ENCODE measurements around the gene GIMAP5.

Gene GIMAP5

DNA sequence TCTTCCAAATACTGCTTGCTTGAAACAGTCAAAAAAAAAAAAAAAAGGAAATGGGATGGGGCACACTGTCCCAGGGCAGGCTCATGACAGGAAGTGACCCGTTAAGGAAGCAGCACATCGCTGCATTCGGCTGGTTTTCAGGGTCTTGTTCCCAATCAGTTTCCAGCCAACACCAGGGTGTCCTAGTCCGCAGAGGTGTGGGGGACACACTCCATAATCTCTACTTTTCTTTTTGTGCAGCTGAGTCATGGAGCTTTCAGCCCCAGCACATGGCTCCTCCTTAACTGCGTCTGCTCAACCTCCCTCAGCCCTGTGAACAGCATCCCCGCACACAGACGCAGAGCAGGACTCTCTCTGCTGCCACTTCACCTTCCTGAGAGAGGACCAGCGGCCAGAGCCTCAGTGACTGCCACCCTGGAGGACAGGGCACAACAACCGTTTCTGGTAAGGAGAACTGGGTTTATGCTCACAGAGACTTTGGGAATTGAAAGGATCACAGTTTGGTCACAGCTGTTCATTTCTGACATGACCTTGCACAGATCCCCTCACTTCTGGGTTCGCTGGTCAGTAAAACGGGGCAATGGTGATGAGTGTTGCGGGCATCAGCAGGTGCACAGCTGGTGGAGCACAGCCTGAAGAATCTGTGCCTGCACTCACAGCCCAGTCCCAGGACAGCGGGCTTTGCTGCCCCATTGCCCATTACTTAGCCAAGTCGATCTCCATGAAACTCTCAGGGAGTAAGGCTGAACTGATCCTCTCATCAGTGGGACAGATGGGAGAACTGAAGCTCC lies at the start of gene GIMAP5:
TSS of gene GIMAP5 (plus strand) at position 154 of the 791 bp plus-strand sequence. CDS start 3,467 bp downstream, outside the sequence.
- no peak for DNase-seq

DNA sequence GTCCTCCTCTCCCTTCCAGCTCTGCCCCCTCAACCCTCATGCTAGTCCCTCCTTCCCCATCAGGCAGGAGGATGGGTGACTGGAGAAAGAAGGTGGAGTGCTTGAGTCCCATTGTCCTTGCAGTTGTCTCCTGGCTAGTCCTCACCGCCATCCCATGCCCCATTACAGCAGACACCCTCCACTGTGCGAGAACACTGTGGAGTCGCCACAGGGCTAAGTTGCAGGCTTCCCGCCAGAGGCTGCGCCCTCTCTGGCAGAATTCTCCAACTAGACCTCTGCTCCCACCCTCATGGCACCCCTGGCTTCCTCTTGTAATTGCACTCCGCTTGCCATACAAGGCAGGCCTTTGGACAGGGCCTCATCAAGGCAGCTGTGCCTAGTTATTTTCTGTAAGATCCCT lies 48.6 kb upstream of the GIMAP5 start:
- no peak for DNase-seq

DNA sequence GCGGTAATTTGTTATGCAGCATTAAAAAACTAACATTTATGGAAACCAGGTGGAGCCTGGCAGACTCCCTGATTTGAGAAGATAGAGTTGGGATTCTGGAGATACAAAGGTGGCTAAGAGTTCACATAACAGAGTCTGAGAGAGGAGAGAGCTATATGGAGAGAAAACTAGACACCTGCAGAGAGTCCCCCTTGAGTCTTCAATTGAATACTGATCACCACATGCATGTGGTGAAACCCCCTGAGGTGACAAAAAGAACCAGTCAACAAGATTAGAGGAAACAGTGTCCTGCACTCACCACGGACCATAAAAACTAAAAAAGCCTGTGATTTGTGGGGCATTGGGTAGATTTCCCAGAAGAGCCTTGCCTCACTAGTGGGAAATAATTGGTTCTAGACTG lies 41.6 kb upstream of the GIMAP5 start:
- no peak for DNase-seq

DNA sequence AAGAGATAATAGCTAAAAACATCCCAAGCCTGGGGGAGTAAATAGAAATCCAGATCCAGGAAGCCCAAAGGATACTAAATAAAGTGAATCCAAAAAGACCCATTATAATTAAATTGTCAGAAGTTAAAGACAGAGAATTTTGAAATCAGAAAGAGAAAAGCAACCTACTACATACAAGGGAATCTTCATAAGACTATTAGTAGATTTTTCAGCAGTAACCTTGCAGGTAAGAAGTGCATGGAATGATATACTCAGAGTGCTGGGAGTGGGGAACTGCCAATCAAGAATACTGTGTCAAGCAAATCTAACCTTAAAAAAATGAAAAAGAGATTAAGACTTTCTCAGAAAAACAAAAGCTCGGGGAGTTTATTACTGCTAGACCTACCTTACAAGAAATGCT lies 34.0 kb upstream of the GIMAP5 start:
- no peak for DNase-seq

DNA sequence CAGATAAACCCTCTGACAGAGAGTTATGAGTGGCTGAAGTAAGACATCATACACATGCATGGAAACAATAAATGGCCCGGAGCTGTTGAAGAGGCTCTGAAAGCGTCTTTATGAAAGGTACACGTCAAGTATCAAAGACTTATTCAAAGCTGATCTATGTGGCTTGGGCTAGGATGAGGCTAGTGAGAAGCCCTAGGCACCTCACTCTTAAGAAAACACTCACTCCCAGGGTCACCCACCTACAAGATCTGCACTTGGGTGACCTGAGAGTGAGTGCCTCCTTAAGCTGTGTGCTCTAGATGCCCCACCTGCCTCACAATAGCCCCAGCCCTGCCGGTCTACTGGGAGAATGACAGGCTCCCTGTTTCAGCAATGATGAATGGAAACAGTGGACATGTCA lies 21.9 kb upstream of the GIMAP5 start:
- no peak for DNase-seq

DNA sequence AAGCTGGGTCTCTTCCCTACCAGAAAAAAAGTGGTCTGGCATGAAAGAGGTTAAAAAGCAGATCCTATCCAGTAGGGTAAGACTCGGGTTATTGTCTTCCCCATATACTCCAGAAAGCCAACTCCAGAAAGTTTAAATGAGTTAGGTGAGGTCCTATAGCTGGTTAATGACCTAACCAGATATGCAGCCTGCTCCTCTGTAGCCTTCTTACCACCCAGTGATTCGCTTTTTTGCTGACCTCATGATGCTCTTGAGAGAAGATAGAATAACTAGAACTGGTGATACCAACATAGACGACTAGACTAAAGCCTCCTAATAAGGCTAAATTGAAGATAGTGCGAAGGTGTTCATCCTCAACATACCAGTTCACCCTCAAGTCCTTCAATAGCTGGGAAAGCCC lies 21.5 kb upstream of the GIMAP5 start:
- DNase-seq = no peak

DNA sequence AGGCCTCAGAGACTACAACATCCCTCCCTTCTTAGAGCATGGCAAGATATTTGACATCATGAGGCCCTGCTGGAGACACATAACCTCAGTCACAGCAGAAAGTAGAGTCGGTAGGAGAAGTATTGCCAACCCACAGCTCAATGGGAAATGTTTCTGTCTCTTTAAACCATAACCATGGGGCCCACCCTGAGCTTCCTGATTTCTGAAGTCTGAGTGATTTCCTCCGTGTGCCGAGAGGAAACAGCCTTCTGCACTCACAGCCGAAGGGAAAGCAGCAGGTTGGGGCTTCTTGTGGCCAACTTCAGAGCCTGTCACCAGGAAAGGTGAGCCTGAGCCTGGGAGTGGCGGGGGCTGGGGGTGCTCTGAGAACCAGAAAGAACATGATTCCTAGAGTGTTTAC lies 20.9 kb upstream of the GIMAP5 start, which contains the start of gene GIMAP1:
TSS of gene GIMAP1 (plus strand) at position 246 of the 400 bp plus-strand sequence. CDS start 2,435 bp downstream, outside the sequence.
- DNase-seq = no peak

DNA sequence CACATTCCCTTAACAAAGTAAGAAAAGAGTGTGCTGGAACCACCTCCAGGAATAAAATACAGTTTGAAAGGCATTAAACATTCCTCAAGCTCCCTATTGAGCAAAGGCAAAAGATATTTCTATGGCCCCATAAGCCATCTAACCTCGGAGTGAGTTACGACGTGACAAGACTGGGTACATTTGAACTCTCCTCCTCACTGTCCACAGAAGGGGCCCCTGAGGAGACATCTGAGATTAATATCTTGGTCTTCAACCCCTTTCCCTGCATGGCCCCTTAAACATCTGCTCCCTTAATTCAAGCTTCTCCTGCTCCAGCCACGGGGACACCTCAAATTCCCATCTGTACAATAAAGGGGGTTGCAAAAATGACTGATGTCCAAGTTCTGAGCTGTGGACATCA lies 20.3 kb upstream of the GIMAP5 start:
- no peak for DNase-seq

DNA sequence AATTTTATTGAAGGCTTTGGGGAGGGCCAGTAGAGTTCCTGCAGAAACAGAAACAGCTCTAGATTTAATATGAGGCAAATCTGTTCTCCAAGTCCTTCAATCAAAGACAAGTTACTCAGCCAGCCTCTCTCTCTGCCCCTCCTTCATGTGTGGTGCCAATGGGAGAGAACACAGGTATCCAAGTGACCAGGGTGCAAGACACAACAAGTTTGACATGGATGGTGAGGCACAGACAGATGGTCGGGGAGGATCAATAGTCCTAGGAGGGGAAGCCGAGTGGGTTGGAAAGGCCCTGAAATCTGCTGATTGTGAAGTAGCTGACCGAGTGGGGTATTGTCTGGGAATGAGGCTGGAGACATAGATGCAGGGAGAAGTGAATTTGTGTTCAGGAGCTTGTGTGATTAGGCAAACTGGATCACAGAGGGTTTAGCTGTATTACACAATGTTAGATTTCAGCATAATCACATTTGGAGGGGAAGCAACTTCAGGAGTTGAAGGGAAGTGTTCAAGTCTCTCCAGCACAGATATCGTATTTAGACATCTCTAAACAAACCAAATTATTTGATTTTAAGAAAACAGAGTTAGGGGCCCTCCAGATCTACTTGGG lies 19.3 kb upstream of the GIMAP5 start:
- no peak for DNase-seq

DNA sequence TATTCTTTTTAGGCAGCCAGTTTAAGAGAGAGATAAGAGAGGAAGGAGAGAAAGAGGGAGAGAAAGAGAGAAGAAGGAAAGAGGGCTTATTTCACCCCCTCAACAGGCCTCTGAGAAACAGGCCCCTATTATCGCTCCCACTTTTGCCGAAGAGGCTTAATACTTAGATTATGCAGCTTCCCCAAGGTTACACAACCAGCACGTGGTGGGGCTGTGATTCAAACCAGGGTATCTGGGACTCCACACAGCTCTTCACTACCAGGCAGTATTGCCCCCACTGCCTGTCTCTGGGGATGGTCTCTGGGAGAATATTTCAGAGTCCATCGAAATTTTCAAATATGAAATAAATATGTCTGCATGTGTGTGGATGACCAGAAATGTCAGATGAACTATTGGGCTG lies 17.8 kb upstream of the GIMAP5 start:
- DNase-seq = no peak

DNA sequence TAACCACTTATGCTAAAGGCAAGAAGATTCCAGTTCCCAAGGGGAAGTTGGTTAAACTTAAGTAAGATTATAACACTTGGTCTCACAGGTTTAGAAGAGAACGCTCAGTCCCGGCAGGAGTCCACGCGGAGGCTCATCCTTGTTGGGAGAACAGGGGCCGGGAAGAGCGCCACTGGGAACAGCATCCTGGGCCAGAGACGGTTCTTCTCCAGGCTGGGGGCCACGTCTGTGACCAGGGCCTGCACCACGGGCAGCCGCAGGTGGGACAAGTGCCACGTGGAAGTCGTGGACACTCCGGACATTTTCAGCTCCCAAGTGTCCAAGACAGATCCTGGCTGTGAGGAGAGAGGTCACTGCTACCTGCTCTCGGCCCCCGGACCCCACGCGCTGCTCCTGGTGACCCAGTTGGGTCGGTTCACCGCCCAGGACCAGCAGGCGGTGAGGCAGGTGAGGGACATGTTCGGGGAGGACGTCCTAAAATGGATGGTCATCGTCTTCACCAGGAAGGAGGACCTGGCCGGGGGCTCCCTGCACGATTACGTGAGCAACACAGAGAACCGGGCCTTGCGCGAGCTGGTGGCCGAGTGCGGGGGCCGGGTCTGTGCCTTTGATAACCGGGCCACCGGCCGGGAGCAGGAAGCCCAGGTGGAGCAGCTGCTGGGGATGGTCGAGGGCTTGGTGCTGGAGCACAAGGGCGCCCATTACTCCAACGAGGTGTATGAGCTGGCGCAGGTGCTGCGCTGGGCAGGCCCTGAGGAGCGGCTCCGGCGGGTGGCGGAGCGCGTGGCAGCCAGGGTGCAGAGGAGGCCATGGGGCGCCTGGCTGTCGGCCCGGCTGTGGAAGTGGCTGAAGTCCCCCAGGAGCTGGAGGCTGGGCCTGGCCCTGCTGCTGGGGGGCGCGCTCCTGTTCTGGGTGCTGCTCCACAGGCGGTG lies 17.0 kb upstream of the GIMAP5 start:
- DNase-seq = no peak

DNA sequence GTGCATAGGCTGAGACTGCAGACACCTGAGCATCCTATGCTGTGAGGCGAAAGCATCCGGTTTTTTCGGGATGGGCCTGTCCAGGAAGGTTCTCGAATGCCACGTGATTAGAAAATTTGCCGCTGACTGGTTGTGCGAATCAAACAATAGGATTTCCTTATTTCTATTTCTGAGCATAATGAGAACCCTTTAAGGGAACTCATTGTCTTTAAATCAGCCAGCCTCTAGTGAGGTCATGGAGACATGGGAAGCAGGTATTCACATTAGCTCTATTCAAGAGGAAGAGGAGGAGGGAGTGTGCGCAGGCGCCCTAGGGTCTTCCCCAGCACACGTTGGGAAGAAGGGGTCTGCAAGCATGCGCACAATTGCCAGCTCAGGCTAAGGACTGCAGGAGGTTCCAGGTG lies 15.2 kb upstream of the GIMAP5 start:
- no peak for DNase-seq

DNA sequence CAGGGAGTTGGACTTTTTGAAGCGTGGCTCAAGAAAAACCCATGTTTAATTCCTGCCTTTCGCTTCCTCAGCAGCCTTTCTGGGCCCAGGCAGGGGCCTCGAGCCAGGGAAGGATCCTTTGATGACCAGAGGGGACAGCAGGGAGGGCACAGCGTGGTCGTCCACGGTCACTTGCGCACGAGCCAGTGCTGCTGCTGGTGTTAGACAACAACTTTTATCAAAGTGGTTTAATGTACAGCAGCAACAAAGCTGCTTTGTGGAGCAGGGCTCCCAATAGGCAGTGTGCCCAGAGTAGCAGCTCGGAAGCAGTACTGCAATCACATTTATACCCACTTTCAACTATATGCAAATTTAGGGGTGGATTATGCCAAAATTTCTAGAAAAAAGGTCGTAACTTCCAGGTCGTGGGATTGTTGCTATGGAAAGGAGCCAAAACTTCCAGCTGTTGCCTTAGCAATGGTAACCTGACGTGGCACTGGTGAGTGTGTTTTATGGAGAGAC lies 14.7 kb upstream of the GIMAP5 start:
- DNase-seq = no peak

DNA sequence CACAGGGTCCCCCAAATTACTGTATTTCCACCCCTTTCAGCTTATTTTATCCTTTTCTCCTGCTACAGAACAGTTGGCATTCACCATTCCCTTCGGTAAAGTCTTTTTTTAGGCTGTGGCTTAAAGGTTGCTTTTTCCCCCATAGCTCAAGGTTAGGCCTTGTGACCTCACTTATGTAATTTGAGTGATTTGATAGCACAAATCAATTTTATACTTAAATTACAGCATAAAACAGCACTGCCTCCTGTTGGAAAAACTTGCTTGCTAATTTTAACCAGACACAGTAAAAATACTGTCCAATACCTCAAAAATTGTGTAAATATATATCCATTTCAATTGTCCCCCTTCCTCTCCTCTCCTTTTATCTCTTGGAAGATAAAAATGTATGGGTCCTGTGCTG lies 13.8 kb upstream of the GIMAP5 start:
- no peak for DNase-seq

DNA sequence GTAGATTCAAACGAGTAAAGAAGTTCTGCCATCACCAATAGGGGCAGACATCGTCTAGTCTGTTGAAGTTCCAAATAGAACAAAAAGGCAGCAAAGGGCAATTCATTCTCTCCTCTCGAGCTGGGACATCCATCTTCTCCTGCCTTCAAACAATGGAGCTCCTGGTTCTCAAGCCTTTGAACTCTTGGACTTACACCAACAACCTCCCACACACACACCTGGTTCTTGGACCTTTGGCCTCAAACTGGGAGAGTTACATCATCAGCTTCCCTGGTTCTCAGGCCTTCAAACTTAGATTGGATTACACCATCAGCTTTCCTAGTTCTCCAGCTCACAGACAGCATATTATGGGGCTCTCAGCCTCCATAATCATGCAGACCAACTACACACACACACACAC lies 9.8 kb upstream of the GIMAP5 start:
- DNase-seq = no peak

DNA sequence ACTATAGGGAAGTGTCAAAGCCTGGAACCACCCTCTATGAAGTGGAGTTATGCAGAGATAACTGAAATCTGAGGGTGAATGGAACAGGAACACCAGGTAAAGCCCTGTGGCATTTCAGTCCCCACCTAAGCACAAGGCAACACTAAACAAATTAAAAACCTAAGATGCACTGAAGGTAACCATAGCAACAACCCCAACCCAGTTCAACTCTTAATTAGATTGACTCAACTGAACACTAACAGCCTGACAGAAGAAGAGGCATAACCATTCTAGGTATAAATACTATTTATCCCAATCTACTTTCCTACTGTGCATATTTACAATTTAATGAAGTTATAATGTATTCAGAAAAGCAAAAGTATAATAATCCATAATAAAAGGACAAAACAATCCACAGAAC lies 9.2 kb upstream of the GIMAP5 start:
- no peak for DNase-seq

DNA sequence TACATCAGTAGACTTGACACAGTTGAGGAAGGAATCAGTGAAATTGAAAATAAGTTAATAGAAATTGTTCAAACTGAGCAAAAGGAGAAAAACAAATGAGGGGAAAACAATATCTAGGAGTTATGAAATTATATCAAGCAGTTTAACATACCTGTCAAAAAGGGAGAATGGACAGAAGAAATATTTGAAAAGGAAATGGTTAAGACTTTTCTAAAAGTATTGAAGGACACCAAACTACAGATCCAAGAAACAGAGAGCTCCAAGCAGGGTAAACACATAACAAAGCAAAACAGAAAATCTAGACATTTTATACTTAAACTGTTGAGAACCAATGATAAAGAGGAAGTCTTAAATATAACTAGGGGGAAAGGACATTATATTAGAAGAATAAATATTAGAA lies 8.6 kb upstream of the GIMAP5 start:
- no peak for DNase-seq

DNA sequence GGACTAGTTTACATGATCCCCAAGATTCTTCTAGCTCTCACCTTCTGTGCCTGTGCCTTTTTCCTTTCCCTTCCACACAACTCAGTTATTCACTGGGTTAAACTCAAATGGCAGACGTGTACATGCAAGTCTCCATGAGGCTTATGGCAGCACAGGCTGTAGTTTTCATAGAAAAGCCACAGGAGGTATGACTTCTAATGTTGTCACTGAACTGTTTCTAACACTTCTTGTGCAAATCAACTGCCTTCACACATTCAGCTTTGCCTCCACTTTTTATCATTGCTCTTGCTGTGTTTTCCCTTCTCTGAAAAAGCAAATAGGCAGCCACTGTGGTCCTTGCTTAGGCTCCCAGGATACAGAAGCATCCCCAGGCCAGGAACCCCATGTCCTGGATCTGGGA lies 5.3 kb upstream of the GIMAP5 start:
- no peak for DNase-seq

DNA sequence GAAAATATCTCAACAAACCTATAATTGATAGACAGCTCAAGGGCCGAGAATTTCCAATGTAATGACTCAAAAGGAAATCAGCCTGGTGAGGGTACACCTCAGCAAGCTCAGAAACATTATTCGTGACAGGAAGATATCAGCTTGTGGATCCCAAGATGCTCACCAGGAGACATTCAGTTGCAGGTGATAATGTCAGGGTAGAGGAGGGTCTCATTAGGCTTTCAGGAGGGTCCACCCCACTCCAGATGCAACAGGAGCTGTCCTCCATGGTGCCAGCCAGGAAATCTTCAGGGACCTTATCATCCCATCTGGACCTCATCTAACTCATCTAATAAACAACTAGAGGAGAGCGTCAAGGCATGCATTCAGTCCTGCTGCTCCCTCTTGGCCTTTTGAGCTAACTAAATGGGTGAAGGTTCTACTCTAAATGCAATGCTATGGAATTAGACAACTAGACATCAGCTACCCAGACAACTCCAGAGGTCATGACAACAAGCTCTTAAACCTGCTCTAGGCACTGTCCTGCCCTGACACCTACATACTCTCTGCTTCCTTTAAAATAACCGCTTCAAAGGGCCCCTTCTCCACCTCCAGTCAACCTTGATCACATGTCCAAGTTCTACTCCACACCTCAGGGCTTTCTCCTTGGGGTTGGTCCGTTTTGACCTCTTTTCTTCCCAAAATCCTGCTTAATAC lies 4.3 kb upstream of the GIMAP5 start:
- no peak for DNase-seq

DNA sequence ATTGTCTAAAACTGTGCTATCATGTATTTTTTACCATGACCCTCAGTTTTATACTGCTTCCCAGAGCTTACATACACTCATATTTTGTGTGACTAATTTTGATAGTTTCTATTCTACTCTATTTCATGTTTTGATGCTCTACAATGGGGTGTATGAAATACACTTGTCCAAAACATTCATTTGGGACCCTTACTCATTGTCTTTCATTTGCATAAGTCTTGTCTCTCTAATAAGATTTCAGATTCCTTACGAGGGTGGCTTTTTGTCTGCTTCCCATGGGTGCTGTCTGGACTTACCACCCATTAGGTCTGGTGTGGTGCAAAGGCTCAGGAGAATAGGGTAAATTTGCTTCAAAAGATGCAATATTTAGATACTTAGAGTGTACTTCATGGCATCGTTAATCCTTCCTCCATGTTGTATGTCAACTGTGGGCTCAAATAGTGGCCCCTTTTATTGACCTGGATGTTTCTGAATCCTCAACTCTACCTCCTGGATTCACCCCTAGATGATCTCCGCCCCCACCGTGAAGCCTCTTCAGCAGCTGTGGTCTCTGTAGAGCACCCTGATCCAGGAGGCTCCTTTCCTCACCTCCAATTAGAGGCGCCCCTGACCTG lies 3.6 kb upstream of the GIMAP5 start:
- DNase-seq = no peak

DNA sequence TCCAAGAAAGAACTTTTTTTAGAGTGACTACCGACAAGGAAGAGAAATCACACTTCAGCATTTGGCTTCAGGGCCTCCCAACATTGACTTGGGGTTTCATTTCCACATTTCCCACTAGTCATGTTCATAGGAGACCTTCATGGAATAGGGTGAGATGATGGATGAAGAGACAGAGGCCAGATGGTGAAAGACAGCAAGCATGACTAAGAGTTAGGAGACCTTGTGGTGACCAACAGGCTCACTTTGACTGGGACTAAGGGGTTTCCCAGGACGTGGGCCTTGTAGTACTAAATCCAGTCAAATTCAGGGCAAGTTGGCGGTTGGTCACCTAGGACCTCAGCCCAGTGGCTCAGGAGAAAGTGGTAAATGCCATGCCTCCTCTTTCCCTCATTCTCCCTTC lies 3.0 kb upstream of the GIMAP5 start:
- no peak for DNase-seq

Data from T1000 (cell line).